ENCODE measurements around the gene PARD3. TPM values are rescaled to one million over a fixed set of nuclear protein-coding genes. Genes with fewer than 3 reads are reported as not detected.

PARD3 gene
- total and polyA plus RNA-seq, 10 of the 15 experiments (the other 5 are each of a cell fraction or from before 2014, with no cell fraction given), result 2.6 to 43.1 (median 13.9) TPM

GRCh38 chr10:34723750-34724149, 91.3 kb downstream of the PARD3 start (continued):
- TF ChIP-seq POLR2A (IDR thresholded peaks at IDR 0.05; ENCODE audit: low read depth, low read length) (no peak), RFX5 (IDR thresholded peaks at IDR 0.05; ENCODE audit: low read depth, low read length) (no peak), BACH1 (IDR thresholded peaks at IDR 0.05; ENCODE audit: borderline replicate concordance) (no peak), STAT3 (IDR thresholded peaks at IDR 0.05; ENCODE audit: low read depth, low read length) (no peak), NFXL1 (IDR thresholded peaks at IDR 0.05; ENCODE audit: borderline replicate concordance) (no peak), IRF4 (IDR thresholded peaks at IDR 0.05; ENCODE audit: low read depth, low read length) (no peak), GABPA (IDR thresholded peaks at IDR 0.05; ENCODE audit: low read depth) (no peak), ATF7 (IDR thresholded peaks at IDR 0.05; ENCODE audit: low read depth) (no peak), RAD21 (IDR thresholded peaks at IDR 0.05; ENCODE audit: insufficient read depth, low read depth, low read length) (peak; percentile 71), IKZF1 (conservative IDR thresholded peaks at IDR 0.05) (peak; percentile 21; the same call in 1 of the 2 replicates), SMC3 (IDR thresholded peaks at IDR 0.05; ENCODE audit: borderline replicate concordance, low read length) (peak; percentile 70; the same call in 1 of the 2 replicates), POU2F2 (IDR thresholded peaks at IDR 0.05; ENCODE audit: borderline replicate concordance, low read depth, low read length) (no peak), IKZF2 (IDR thresholded peaks at IDR 0.05) (0 out of 4 replicates have a peak, but pooled peaks of 1 of the 2 experiments have one; percentile 20), SMARCA5 (IDR thresholded peaks at IDR 0.05) (peak; percentile 62; the same call in 1 of the 2 replicates), HDAC2 (IDR thresholded peaks at IDR 0.05) (no peak), ZSCAN29 (IDR thresholded peaks at IDR 0.05) (peak; percentile 89), NR2F1 (conservative IDR thresholded peaks at IDR 0.05) (no peak), ZNF622 (IDR thresholded peaks at IDR 0.05) (no peak), RELB (IDR thresholded peaks at IDR 0.05; ENCODE audit: low read depth) (no peak), GATAD2B (conservative IDR thresholded peaks at IDR 0.05; ENCODE audit: low read depth) (no peak), ATF3 (IDR thresholded peaks at IDR 0.05; ENCODE audit: borderline replicate concordance, extremely low read depth, low read depth, low read length) (no peak), PRDM15 (CRISPR knock-in tag; IDR thresholded peaks at IDR 0.05) (no peak), EP300 (IDR thresholded peaks at IDR 0.05; ENCODE audit: borderline replicate concordance in 1 of 2, control insufficient read depth in 1 of 2, low read depth in 2 of 2, low read length in 2 of 2) (no peak), RBBP5 (conservative IDR thresholded peaks at IDR 0.05) (no peak), SKIL (IDR thresholded peaks at IDR 0.05; ENCODE audit: low read depth, poor library complexity, severe bottlenecking) (peak; percentile 13)

Data from GM12878 (cell line).